HG03060 (cell line): ENCODE measurements around the gene DNAH1.

Source experiments
- ATAC-seq: cut with Tn5 transposase; IDR thresholded peaks from one replicate; pipeline ENCODE4 v1.9.1; 2021; ENCODE audit warnings: low read depth, moderate number of reproducible peaks; ENCODE audit not compliant: unreplicated experiment

Gene DNAH1

DNA sequence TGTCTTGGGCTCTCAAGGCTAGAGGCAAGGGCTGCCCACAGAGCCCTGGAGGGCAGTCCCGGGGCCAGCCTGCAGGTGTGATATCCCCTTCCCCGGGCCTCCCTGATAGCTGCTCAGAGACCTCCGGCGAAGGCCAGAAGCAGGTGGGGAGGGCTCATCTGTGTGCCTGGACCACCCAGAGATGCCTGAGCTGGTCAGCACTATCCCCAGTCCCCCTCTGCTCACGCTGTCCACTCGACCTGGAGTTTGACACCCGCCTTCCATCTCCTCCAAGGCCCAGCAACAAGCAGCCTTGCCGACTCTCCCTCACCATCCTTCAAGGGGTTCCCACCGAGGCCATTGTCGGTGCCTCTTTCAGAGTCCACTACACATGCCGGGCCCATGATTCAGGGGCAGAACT lies 39.4 kb downstream of the DNAH1 start:
- no peak for ATAC-seq

DNA sequence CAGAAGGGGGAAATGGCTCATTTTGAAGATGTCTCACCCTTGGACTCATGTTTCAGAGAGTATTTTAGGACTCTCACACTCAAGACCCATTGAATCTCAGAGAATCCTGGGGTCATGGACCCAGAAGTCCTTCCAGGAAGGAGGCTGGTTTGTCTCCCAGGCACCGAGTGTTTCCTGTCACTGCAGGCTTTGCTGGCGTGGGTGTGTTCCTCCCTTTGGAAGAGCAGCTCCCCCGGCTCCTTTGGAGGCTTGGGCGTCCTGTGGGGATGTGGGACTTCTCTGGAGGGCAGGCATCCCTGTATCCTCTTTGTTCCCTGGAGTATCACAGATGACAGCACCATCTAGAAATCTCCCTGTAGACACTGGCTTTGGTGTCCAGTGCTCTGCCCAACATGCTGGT lies 40.0 kb downstream of the DNAH1 start:
- ATAC-seq = no peak

DNA sequence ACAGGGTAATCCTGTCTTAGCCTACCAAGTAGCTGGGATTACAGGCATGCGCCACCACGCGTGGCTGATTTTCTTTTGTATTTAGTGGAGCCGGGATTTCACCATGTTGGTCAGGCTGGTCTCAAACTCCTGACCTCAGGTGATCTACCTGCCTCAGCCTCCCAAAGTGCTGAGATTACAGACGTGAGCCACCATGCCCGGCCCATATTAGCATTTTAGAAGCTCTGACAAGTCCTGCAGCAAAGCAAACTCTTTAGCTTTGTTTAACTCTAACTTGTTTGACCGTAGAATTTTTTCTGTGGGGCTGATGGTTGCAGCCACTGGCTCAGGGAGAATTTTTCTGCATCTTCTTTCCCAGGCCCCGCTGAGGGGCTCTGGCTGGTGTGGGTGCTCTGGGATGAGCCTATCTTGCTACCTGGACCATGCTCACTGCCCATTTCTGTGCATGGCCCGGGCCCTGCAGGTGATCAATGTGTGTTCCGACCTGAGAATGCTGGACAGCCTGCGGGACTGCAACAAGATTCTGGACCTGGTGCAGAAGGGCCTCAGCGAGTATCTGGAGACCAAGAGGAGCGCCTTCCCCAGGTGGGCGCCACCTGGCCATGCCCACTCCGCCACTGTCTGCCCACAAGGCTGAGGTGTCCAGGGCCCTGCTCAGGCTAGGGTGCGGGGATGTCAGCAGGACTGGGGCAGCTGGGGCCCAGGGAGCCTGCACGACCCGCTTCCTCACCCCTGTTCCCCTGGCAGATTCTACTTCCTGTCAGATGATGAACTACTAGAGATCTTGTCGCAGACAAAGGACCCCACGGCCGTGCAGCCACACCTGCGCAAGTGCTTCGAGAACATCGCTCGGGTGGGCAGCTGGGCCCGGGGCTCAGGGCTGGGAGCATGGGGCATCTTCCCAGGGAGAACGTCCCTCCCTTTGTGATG lies 41.3 kb downstream of the DNAH1 start:
- ATAC-seq = no peak

DNA sequence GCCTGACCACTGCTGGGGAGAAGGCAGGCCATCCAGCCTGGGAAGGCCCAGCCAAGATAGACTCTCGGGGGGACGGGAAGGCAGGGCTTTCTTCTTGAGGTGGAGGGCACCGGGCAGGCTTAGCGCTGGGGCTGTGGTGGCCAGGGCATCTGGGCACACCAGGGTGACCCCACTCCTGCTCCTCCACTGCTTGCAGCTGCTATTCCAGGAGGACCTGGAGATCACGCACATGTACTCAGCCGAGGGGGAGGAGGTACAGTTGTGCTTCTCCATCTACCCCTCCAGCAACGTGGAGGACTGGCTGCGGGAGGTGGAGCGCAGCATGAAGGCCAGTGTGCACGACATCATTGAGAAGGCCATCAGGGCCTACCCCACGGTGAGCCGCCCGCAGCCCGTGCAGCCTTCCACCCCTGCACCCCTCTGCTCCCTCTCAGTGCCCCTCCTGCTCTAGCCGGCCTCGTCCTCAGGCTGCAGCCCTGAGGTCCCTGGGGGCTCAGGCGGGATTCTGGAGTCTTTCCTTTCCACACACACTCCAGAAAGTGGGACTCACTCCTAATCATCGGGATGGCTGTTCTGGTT lies 42.3 kb downstream of the DNAH1 start:
- no peak for ATAC-seq

DNA sequence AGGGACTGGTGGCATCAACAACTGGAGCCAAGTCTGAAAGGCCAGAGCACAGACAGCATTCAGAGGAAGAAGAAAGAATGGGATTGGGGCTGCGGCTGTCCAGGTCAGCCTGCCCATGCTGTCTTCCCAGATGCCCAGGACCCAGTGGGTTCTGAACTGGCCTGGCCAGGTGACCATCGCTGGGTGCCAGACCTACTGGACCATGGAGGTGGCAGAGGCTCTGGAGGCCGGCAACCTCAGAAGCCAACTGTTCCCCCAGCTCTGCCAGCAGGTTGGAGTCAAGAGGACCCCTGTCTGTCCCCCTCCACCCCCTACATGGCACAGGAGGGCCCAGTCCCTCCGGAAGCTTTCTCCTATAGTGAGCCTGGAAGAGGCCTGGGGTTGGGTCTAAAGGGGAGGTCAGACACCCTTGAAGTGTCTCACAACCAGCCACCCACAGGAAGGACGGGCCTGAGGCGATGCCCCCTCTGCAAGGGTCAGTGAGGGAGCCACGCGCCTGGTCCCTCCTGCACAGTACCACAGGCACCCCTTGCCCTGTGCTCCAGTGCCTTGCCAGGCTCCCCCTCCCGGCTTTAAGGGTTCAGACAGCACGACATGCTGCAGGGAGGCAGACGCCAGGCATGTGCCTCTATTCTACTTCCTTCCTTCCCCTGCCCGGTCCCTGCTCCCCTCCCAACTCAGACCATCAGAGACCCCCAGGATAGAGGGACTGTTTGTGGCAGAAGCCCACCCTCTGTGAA lies 43.2 kb downstream of the DNAH1 start:
- ATAC-seq = no peak

DNA sequence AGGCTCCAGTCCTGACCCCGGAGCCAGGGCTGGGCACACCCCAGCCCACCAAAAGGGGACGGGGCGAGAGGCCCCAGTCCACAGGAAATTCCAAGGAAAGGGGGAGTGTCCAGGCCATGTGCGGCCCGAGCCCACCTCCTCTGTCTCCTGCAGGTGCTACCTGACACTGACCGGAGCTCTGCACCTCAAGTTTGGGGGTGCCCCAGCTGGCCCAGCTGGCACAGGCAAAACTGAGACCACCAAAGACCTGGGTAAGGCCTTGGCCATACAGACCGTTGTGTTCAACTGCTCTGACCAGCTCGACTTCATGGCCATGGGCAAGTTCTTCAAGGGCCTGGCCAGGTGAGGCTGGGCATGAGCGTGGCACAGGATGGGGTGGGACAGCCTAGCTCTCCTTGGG lies 44.9 kb downstream of the DNAH1 start:
- ATAC-seq = no peak

DNA sequence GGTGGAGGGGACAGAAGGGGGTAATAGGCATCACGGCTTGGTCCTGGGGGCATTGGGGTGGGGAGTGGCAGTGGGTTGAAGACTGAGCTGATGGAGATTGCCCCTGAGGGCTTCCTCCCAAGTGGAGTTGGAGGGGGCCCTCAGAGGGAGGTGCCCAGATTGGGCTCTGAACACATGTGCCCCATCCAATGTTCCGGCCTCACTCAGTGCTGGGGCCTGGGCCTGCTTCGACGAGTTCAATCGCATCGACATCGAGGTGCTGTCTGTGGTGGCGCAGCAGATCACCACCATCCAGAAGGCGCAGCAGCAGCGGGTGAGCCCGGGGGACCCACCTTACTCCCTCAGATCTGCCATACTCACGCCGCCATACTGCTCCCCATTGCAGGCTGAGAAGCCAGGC lies 45.3 kb downstream of the DNAH1 start:
- no peak for ATAC-seq

DNA sequence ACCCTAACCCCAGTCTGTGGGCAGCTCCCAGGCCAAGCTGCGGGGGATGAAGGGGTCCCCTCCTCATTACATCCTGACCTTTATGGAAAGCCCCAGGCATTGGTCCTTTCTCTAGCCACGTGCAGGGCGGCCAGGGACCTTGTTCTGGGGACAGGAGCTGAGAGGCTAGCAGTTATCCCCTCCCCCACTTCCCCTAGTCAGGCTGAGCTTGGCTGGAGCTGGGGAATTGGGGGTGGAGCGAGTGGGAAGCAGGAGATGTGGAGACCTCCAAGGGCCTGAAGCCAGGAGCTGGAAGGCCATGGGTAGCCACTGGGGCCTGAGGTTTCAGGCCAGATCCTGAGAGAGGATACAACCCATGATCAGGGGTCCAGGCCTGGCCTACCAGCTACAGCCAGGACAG lies 45.8 kb downstream of the DNAH1 start:
- ATAC-seq = no peak

DNA sequence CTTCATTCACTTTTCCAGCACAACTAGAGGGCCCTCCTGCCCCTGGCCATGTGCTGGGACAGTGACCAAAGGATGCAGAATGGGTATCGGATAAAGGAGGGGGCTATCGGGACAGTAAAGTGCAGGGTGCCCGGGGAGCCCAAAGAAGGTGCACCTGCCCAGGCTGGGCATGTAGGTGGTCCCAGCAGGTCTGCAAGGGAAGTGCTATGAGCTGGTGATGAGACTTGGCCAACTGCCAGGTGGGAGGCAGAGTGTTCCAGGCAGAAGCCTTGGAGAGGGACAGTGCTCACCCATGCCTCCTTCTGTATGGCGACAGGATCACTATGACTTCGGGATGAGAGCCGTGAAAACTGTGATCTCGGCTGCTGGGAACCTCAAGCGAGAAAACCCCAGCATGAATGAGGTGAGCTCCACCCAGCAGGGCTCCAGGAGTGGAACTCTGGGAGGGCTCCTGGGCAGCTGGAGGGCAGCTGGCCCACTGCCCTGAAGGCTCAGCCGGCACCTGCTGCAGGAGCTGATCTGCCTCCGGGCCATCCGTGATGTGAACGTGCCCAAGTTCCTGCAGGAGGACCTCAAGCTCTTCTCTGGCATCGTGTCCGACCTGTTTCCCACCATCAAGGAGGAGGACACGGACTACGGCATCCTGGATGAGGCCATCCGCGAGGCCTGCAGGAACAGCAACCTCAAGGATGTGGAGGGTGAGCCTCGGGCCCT lies 48.4 kb downstream of the DNAH1 start:
- ATAC-seq = no peak

DNA sequence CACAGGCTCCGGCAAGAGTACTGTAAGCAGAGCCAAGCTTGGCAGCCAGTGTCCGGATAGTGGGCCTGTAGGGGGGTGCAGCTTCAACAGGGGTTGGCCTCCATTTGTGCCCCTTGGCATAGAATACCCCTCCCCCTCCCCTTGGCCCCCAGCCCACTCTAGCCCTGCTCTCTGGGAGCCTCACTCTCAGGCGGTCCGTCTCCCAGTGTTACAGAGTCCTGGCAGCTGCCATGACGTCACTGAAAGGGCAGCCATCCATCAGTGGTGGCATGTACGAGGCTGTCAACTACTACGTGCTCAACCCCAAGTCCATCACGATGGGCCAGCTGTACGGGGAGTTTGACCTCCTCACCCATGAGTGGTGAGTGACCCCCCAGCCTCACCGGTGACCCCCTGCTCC lies 50.4 kb downstream of the DNAH1 start:
- no peak for ATAC-seq

DNA sequence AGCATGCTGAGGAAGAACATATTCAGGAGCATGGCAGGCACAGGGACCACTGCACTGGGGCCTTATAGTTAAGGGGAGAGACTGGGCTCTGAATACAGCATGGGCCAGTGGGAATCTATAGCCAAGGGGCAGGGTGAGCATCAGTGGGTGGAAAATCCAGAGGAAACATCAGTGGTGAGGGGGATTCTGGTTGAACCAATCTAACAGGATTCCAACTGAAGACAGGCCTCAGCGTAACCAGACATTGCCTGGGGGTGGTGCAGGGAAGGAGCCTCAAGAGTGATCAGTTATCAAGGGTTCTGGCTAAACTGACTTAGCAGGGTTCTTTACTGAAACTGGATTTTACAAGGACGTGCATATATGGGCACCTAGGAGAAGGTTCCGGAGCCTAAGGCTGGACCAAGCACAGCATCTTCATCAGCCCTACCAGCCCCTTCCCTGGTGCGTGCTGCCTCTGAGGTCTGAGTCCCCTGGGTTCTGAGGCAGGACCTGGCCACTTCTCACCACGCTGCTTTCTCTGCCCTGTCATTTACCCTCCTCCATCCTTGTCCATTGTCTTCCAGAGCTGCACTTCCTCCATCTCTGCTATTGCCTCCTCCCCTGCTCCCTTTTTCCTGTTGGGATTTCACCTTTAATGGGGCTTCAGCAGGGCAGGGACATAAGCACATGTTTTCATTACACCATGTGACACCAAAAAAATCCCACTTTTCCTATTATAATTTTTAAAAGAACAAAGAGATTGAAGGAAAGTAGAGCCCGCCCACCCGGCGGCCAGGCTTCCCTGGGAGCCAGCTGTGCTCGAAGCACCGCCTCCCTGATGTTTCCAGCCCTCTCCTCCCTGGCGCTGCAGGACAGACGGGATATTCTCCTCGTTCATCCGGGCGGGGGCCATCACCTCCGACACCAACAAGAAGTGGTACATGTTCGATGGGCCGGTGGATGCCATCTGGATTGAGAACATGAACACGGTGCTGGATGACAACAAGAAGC lies 52.1 kb downstream of the DNAH1 start:
- ATAC-seq = no peak

DNA sequence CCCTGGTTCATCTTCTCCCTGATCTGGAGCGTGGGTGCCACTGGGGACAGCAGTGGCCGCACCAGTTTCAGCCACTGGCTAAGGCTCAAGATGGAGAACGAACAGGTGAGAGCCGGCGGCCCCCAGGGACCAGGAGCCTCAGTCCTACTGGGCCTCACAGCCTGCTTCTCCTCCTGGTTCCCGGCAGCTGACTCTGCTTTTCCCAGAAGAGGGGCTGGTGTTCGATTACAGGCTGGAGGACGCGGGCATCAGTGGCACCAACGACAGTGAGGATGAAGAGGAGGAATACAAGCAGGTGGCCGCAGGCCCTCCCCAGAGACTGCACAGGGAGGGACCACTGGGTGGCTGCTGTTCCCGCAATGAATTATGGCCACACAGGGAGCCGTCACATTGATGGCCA lies 54.4 kb downstream of the DNAH1 start:
- ATAC-seq = no peak

DNA sequence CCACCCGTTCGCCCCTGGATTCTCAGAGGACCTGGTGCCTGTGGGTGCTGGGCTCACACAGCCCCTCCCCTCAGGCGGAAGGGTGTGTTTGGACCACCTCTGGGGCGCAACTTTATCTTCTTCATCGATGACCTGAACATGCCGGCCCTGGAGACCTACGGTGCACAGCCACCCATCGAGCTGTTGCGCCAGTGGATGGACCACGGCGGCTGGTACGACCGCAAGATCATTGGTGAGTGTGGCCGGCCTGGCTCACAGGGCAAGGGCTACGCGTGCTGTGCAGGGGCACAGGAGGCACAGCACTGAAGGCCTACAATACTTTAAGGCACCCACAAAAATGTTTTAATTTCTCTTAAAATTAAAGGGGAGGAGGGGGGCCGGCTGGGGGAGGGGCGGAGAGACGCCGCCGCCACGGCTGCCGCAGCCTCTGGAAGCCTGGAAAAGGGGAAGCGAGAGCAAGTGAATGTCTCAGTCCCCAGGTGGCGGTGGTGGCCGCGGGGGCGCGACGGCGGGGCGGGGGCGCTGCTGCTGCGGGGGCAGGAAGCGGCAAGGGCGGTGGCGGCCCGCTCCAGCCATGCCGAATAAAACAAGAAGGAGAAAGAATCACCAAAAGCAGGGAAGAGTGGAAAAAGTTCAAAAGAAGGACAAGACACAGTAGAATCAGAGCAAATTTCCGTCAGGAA lies 56.8 kb downstream of the DNAH1 start:
- ATAC-seq = no peak

DNA sequence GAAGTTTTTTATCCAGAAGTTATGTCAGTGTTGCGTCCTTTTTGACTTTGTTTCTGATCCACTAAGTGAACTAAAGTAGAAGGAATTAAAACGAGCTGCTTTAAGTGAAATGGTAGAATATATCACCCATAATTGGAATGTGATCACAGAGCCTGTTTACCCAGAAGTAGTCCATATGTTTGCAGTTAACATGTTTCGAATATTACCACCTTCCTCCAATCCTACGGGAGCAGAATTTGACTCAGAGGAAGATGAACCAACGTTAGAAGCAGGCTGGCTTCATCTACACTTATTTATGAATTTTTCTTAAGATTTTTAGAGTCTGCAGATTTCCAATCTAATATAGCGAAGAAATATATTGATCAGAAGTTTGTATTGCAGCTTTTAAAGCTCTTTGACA lies 57.6 kb downstream of the DNAH1 start:
- no peak for ATAC-seq

DNA sequence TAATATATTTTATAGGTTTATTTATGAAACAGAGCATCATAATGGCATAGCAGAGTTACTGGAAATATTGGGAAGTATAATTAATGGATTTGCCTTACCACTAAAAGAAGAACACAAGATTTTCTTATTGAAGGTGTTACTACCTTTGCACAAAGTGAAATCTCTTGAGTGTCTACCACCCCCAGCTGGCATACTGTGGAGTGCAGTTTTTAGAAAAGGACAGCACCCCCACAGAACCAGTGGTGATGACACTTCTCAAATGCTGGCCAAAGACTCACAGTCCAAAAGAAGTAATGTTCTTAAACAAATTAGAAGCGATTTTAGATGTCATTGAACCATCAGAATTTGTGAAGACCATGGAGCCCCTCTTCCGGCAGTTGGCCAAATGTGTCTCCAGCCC lies 58.1 kb downstream of the DNAH1 start:
- no peak for ATAC-seq

DNA sequence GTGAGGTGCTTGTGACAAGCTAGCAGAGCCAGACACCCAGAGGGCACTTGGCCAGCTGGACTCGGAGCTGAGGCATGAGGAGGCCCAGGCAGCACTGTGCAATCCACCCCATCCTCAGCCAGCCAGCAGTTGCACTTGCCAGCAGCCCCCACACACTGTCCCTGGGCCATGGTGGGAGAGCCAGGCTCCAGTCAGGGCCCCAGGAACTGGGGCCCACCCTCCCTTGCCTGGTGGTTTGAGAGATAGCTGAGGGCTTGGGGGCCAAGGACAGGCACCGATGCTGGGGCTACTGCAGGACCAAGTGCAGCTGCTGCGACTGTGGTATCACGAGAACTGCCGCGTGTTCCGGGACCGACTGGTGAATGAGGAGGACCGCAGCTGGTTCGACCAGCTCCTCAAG lies 63.5 kb downstream of the DNAH1 start:
- no peak for ATAC-seq

DNA sequence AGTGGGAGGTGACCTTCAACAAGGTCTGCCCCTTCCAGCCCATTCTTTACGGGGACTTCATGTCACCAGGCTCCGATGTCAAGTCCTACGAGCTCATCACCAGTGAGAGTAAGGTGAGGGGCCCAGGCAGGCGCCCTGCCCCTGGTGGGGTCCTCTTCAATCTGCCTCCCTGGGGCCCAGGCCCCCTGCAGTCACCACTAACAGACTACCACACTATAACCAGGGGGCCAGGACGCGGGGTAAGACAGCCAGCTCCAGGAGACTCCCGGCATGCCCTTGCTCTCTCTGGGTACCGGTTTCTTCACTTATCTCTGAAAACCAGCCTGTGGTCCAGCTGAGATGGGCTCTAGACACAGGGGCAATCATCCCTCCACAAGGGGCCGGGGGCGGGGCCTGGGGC lies 63.9 kb downstream of the DNAH1 start:
- no peak for ATAC-seq

DNA sequence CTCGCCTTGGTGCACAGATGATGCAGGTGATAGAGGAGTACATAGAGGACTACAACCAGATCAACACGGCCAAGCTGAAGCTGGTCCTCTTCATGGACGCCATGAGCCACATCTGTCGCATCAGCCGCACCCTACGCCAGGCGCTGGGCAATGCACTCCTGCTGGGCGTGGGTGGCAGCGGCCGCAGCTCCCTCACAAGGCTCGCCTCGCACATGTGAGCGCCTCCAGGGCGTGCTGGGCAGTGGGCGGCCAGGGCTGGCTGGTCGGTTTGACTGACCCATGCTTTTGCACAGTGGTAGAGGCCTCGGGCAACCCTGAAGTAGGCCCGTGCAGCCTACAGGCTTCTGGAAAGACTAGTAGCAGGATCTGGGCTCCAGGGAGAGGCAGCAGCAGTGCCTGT lies 65.5 kb downstream of the DNAH1 start:
- no peak for ATAC-seq

DNA sequence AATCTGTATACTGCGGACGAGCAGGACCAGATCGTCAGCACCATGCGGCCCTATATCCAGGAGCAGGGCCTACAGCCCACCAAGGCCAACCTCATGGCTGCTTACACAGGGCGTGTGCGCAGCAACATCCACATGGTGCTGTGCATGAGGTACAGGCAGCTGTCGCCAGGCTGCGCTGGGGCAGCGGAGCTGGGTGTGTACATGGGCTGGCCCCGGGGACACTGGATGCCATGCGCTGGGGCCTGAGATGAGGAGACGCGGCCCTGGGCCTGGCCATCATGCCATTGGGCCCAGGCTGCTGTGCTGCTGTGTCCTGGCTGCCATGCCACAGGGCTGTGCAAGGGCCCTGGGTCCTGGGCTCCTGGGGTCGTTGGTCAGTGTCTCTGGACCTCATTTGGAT lies 67.3 kb downstream of the DNAH1 start:
- ATAC-seq = no peak
